A673 (cell line): ENCODE results near the gene VMAC. TPM values are rescaled to one million over a fixed set of nuclear protein-coding genes. Genes with fewer than 3 reads are reported as not detected.

Experiments
- BruUV-seq: library from RNA; stranded (reverse); fragments of 400-500 nt; replicated peaks from 2 replicates; lab custom pipeline; 2021; lab: Mats Ljungman, UMichigan
- CTCF ChIA-PET: fragments of 300-600 bp; sonication (Branson Sonifier 250); formaldehyde crosslinking; loops from one replicate; lab custom pipeline; 2022; ENCODE audit warnings: antibody characterized with exemption; lab: Charles Lee
- POLR2A ChIA-PET: fragments of 300-600 bp; sonication (Branson Sonifier 250); formaldehyde crosslinking; loops from one replicate; lab custom pipeline; 2022; ENCODE audit warnings: antibody characterized with exemption; ENCODE audit not compliant: low non-redundant PET; lab: Charles Lee
- DNase-seq: peaks from one replicate; pipeline ENCODE4 v3.0.0-alpha.2; 2015; ENCODE audit warnings: low spot score
- H3K27ac ChIP-seq: fragments of 200-600 bp; sonication (generic); 2 replicates; pipeline ENCODE4 v1.5.1; 2016; ENCODE audit warnings: mixed run types, low read depth, mild to moderate bottlenecking, mixed read lengths, antibody characterized with exemption, low read length; ENCODE audit not compliant: poor library complexity, severe bottlenecking
- H3K27me3 ChIP-seq: fragments of 200-600 bp; sonication (generic); replicated peaks from 2 replicates; pipeline ENCODE4 v1.6.1; 2017; ENCODE audit warnings: mixed run types, low read depth, mild to moderate bottlenecking, mixed read lengths, antibody characterized with exemption, low read length; ENCODE audit not compliant: insufficient read depth, poor library complexity
- H3K36me3 ChIP-seq: fragments of 200-600 bp; sonication (generic); 2 replicates; pipeline ENCODE4 v1.6.1; 2016; ENCODE audit warnings: mixed run types, mild to moderate bottlenecking, mixed read lengths, antibody characterized with exemption, low read length; ENCODE audit not compliant: insufficient read depth, poor library complexity, severe bottlenecking
- H3K4me1 ChIP-seq: fragments of 200-600 bp; sonication (generic); 2 replicates; pipeline ENCODE4 v1.6.1; 2017; ENCODE audit warnings: mixed run types, mild to moderate bottlenecking, mixed read lengths, antibody characterized with exemption, low read length; ENCODE audit not compliant: insufficient read depth, poor library complexity, severe bottlenecking
- H3K4me3 ChIP-seq: fragments of 200-600 bp; sonication (generic); 2 replicates; pipeline ENCODE4 v1.5.1; 2016; ENCODE audit warnings: low read depth, mixed run types, mild to moderate bottlenecking, mixed read lengths, low read length; ENCODE audit not compliant: poor library complexity, severe bottlenecking
- H3K9me3 ChIP-seq: fragments of 200-600 bp; sonication (generic); 2 replicates; pipeline ENCODE4 v1.6.1; 2016; ENCODE audit warnings: mixed run types, low read depth, mild to moderate bottlenecking, mixed read lengths, antibody characterized with exemption, low read length; ENCODE audit not compliant: poor library complexity, severe bottlenecking
- CTCF ChIP-seq: fragments of 300-800, 200-600 bp; sonication (generic); conservative IDR thresholded peaks from 2 replicates; pipeline ENCODE4 v1.5.1; 2017; ENCODE audit warnings: low read depth, mild to moderate bottlenecking, antibody characterized with exemption, low read length, moderate library complexity, mixed read lengths
- EZH2 ChIP-seq: fragments of 200-600 bp; sonication (generic); IDR thresholded peaks from 2 replicates; pipeline ENCODE4 v1.6.1; 2017; ENCODE audit warnings: borderline replicate concordance, low read depth, mild to moderate bottlenecking, mixed read lengths, antibody characterized with exemption, low read length; ENCODE audit not compliant: poor library complexity, severe bottlenecking
- intact Hi-C: fragments of 100-400 bp; cut with micrococcal nuclease; formaldehyde crosslinking; loops from one replicate; pipeline ENCODE4 v1.10.0; 2022; ENCODE audit not compliant: unreplicated experiment
- total RNA-seq: library from RNA; stranded (reverse); gene quantifications from 2 replicates; pipeline ENCODE4 v1.2.3, GENCODE V29; 2021

VMAC gene
- total RNA-seq, 1 experiment from 2014 or later, result 0.67 TPM

DNA sequence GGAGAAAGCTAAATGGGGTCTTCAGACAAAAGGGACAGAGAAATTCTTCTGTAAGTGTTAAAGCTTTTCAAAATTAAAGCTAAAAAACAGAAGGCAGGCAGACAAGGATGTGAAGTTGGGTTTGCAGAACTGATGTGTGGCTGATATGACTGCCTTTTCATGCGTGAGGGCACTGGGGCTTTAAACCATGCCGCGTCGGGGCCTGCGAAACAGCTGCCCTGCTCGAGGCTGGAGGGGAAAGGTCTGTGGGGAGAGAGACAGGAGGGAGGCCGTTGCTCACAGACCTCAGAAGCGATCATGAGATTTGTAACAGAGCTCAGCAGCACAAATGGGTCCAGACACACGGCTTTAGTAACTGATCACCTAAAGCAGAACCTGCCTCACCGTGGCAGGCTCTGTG lies 32.9 kb downstream of the VMAC start:
- CTCF ChIA-PET, result no interaction called here
- Histone ChIP-seq H3K36me3 (peaks cover 45% of the 10 kb centered on the region), H3K27ac (no peak overlapping the region), H3K4me1 (no peaks in the 10 kb centered on the region), H3K4me3 (no peak overlapping the region), H3K9me3 (no peaks in the 10 kb centered on the region), H3K27me3 (no peaks in the 10 kb centered on the region)
- no peak for DNase-seq
- POLR2A ChIA-PET, result no interaction called here
- TF ChIP-seq EZH2 (no peak), CTCF (no peak)
- intact Hi-C loops, result no loop called here
- no TSS peak for BruUV-seq

DNA sequence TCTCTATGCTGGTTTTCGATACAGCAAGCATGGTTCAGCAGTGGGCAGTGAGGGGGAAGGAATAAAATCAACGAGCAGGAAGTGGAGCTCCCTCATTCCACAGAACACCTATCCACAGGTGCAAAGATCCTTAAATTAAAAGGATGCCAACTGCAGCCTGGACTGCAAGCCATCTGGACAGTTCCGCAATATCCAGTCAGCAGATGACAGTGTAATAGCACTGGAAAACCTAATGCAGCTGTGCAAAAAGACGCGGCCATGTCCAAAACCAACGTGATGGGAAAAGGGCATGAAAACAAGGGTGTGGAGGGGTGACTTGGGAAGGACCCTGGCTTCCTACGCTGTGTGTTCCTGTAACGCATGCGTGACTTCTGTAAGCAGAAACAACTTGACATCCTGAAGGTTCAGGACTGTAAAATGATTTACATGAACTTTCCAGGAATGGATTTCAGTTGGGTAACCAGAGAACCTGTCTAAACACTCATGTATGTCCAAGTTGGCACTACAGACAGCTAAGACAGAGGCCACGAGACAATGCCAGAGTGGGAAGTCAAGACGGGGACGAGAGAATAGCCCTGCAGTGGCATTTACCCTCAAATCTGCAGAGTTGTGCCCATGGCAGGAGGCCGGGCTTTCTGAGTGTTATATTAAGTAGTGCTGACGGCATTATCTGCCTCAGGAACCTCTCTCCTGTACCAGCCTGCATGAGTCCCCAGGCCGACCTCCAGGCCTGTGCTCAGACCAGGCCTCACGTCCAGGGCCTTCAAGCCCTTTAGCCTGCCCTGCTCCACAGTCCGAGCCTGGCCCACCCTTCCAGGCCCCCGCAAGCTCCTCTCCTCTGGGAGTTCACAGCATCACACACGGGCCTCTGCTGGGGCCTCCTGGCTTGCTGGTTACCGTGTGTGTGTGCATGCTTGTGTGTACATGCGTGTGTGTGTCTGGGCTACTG lies 35.9 kb downstream of the VMAC start:
- Histone ChIP-seq H3K36me3 (peaks cover 38% of the 10 kb centered on the region), H3K4me1 (peaks cover 5% of the 10 kb centered on the region), H3K4me3 (no peak overlapping the region), H3K27ac (no peak overlapping the region), H3K9me3 (no peaks in the 10 kb centered on the region), H3K27me3 (no peaks in the 10 kb centered on the region)
- no peak for DNase-seq
- BruUV-seq, result no TSS peak
- ChIA-PET POLR2A (no interaction called here), CTCF (no interaction called here)
- intact Hi-C loops, result no loop called here
- TF ChIP-seq EZH2 (no peak), CTCF (no peak)

DNA sequence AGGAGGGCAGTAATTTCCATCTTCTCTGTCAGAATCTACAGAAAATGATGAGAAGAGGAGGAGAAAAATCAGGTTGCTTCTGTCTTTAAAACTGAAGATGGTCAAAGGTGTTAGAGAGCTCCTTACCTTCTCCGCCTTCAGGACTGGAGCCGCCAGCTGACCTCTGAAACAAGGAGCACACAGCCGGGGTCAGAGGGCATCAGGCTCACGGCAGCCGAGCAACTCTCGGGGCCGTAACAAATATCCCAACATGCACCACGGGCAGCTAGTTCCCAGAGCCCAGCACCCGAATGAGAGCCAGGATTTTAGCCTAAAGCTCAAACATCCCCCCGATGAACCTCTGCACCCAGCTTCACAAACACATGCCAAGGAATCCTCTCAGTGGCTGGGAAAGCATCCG lies 37.0 kb downstream of the VMAC start:
- no peak for TF ChIP-seq EZH2
- TF ChIP-seq CTCF, result no peak
- intact Hi-C loops, result no loop called here
- H3K9me3 ChIP-seq, result no peaks in the 10 kb centered on the region
- no TSS peak for BruUV-seq
- ChIA-PET CTCF (no interaction called here), POLR2A (no interaction called here)
- no peak overlapping the region for H3K27ac ChIP-seq
- no peak overlapping the region for H3K4me3 ChIP-seq
- H3K4me1 ChIP-seq, result peaks cover 5% of the 10 kb centered on the region
- no peak for DNase-seq
- H3K27me3 ChIP-seq, result no peaks in the 10 kb centered on the region
- peaks cover 28% of the 10 kb centered on the region for H3K36me3 ChIP-seq
